GM12878 (cell line): ENCODE data around the gene ALG12. TPM values are rescaled to one million over a fixed set of nuclear protein-coding genes. Genes with fewer than 3 reads are reported as not detected.

Experiments
- BHLHE40 ChIP-seq, 2 experiments: fragments of 450-650 bp in 1 of 2; IDR thresholded peaks; 2 replicates each; pipeline ENCODE4 v1.6.1; 2011 to 2017; ENCODE audit warnings: low read depth in 2 of 2, borderline replicate concordance in 1 of 2, improper control_type of control experiment in 1 of 2, low read length in 1 of 2, mild to moderate bottlenecking in 1 of 2
- DPF2 ChIP-seq: fragments of 450-650 bp; IDR thresholded peaks from 2 replicates; pipeline ENCODE4 v1.6.1; 2017; ENCODE audit warnings: mild to moderate bottlenecking
- HCFC1 ChIP-seq: fragments of 150-350 bp; IDR thresholded peaks from 2 replicates; pipeline ENCODE4 v1.6.1; 2014; ENCODE audit warnings: low read length
- LARP7 ChIP-seq: fragments of 450-650 bp; IDR thresholded peaks from 2 replicates; pipeline ENCODE4 v1.6.1; 2017; ENCODE audit warnings: mild to moderate bottlenecking
- MXI1 ChIP-seq: fragments of 150-350 bp; IDR thresholded peaks from 2 replicates; pipeline ENCODE4 v1.6.1; 2011; ENCODE audit warnings: low read depth, mild to moderate bottlenecking, inconsistent platforms, low read length, improper control_type of control experiment
- NRF1 ChIP-seq: conservative IDR thresholded peaks from 2 replicates; pipeline ENCODE4 v1.6.1; 2011; ENCODE audit warnings: mild to moderate bottlenecking, low read depth, low read length, improper control_type of control experiment
- POLR2A ChIP-seq: IDR thresholded peaks from 2 replicates; pipeline ENCODE4 v1.6.1; 2011; ENCODE audit warnings: low read depth, mild to moderate bottlenecking, low read length
- POLR2AphosphoS5 ChIP-seq: IDR thresholded peaks from 2 replicates; pipeline ENCODE4 v1.6.1; 2011; ENCODE audit warnings: mild to moderate bottlenecking, low read length, inconsistent platforms
- RELA ChIP-seq: fragments of 450-650 bp; IDR thresholded peaks from 2 replicates; pipeline ENCODE4 v1.8.0; 2014; ENCODE audit warnings: borderline replicate concordance; ENCODE audit not compliant: partially characterized antibody
- SMAD5 ChIP-seq: IDR thresholded peaks from 2 replicates; pipeline ENCODE4 v1.6.1; 2016; ENCODE audit warnings: antibody characterized with exemption, low read depth
- SPI1 ChIP-seq: IDR thresholded peaks from 2 replicates; pipeline ENCODE4 v1.6.1; 2011; ENCODE audit warnings: low read depth, mild to moderate bottlenecking, low read length, moderate library complexity, borderline replicate concordance; ENCODE audit not compliant: insufficient read depth
- TARDBP ChIP-seq: IDR thresholded peaks from 2 replicates; pipeline ENCODE4 v1.6.1; 2016; ENCODE audit warnings: borderline replicate concordance
- TCF7 ChIP-seq: IDR thresholded peaks from 2 replicates; pipeline ENCODE4 v1.6.1; 2014; ENCODE audit warnings: antibody characterized with exemption, borderline replicate concordance
- polyA plus RNA-seq, 11 experiments: library from polyadenylated mRNA; depleted of rRNA in 4 of 11; unstranded in 6 of 11; stranded (reverse) in 5 of 11; fragments of >200 nt; fragmentation: Nextera tagmentation in 4 of 11; fragmentation: Illumina TruSeq in 1 of 11; extraction: Ambion mirVana in 4 of 11; extraction: Trizol in 1 of 11; gene quantifications; 1 replicate in 1 of 11; 2 replicates in 10 of 11; pipeline versions ENCODE4 v1.2.1 to v1.2.3, GENCODE V29; 2011 to 2016; ENCODE audit warnings: inconsistent platforms in 2 of 11, missing spikeins in 2 of 11, low read depth in 1 of 11
- total RNA-seq, 4 experiments: library from RNA; depleted of rRNA in 3 of 4; stranded (reverse); fragments of >200 nt in 3 of 4; fragmentation: Illumina TruSeq in 1 of 4; extraction: Trizol in 1 of 4; gene quantifications; 2 replicates each; pipeline versions ENCODE4 v1.2.1 to v1.2.3, GENCODE V29; 2013 to 2021
- TF ChIP-seq, protein P1 (sequence below): IDR thresholded peaks from 2 replicates; pipeline ENCODE4 v1.6.1; 2012; ENCODE audit warnings: low read depth, low read length, improper control_type of control experiment
- TF ChIP-seq, protein P2 (sequence below): IDR thresholded peaks from 2 replicates; pipeline ENCODE4 v1.6.1; 2012; ENCODE audit warnings: low read depth, low read length, improper control_type of control experiment
- TF ChIP-seq, protein P3 (sequence below): IDR thresholded peaks from 2 replicates; pipeline ENCODE4 v1.6.1; 2012; ENCODE audit warnings: mild to moderate bottlenecking, low read depth, low read length
- TF ChIP-seq, protein P4 (sequence below): IDR thresholded peaks from 2 replicates; pipeline ENCODE4 v1.6.1; 2011; ENCODE audit warnings: low read depth, low read length, improper control_type of control experiment, borderline replicate concordance
- TF ChIP-seq, protein P5 (sequence below): fragments of 450-650 bp; conservative IDR thresholded peaks from 2 replicates; pipeline ENCODE4 v1.6.1; 2017; ENCODE audit warnings: mild to moderate bottlenecking, moderate library complexity
- TF ChIP-seq, protein P6 (sequence below): fragments of 150-350 bp; IDR thresholded peaks from 2 replicates; pipeline ENCODE4 v1.6.1; 2016; ENCODE audit warnings: low read depth, low read length

The ALG12 gene
- total and polyA plus RNA-seq, 10 of the 15 experiments (the other 5 are each of a cell fraction or from before 2014, with no cell fraction given), result 0.22 to 23.4 (median 6.6) TPM

DNA sequence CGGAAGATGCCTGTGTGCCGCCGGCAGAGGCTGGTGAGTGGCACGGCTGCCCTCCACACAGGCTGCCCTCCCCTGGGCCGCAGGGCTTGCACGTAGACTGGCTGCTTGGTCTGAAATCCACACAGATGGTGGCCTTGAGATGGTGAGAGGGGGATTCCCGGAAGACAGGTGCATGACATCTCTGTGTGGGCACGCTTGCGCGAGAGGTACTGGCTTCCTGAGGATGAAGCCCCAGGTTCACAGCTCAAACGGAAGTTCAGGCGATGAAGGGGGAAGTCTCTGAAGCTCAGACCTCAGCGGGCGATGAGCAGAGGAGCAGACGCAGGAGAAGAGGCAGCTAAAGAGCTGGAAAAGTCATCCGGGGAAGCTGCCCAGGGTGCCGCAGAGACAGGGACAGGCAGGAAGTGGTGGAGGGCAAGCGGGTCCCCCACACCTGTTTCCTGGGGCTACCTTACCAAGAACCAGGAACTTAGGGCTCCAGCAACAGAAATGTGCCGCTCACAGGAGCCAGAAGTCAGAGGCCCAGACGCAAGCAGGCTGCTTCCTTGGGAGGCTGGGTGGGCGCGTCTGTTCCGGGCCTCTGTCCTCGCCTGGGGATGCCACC is 7.4 kb upstream of the ALG12 start (continued):
- TF ChIP-seq, protein P1, sequence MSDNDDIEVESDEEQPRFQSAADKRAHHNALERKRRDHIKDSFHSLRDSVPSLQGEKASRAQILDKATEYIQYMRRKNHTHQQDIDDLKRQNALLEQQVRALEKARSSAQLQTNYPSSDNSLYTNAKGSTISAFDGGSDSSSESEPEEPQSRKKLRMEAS, result peak; percentile 39; the same call in 1 of the 2 replicates
- no peak for TF ChIP-seq HCFC1
- TF ChIP-seq, protein P2, sequence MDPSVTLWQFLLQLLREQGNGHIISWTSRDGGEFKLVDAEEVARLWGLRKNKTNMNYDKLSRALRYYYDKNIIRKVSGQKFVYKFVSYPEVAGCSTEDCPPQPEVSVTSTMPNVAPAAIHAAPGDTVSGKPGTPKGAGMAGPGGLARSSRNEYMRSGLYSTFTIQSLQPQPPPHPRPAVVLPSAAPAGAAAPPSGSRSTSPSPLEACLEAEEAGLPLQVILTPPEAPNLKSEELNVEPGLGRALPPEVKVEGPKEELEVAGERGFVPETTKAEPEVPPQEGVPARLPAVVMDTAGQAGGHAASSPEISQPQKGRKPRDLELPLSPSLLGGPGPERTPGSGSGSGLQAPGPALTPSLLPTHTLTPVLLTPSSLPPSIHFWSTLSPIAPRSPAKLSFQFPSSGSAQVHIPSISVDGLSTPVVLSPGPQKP, result no peak
- TF ChIP-seq TCF7, result no peak
- TF ChIP-seq, protein P3, sequence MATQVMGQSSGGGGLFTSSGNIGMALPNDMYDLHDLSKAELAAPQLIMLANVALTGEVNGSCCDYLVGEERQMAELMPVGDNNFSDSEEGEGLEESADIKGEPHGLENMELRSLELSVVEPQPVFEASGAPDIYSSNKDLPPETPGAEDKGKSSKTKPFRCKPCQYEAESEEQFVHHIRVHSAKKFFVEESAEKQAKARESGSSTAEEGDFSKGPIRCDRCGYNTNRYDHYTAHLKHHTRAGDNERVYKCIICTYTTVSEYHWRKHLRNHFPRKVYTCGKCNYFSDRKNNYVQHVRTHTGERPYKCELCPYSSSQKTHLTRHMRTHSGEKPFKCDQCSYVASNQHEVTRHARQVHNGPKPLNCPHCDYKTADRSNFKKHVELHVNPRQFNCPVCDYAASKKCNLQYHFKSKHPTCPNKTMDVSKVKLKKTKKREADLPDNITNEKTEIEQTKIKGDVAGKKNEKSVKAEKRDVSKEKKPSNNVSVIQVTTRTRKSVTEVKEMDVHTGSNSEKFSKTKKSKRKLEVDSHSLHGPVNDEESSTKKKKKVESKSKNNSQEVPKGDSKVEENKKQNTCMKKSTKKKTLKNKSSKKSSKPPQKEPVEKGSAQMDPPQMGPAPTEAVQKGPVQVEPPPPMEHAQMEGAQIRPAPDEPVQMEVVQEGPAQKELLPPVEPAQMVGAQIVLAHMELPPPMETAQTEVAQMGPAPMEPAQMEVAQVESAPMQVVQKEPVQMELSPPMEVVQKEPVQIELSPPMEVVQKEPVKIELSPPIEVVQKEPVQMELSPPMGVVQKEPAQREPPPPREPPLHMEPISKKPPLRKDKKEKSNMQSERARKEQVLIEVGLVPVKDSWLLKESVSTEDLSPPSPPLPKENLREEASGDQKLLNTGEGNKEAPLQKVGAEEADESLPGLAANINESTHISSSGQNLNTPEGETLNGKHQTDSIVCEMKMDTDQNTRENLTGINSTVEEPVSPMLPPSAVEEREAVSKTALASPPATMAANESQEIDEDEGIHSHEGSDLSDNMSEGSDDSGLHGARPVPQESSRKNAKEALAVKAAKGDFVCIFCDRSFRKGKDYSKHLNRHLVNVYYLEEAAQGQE, result no peak
- peak; percentile 48; the same call in 1 of the 2 replicates for TF ChIP-seq SMAD5
- TF ChIP-seq TARDBP, result no peak
- TF ChIP-seq DPF2, result 0 out of 2 replicates have a peak, but pooled peaks have one; percentile 41
- TF ChIP-seq, protein P4, sequence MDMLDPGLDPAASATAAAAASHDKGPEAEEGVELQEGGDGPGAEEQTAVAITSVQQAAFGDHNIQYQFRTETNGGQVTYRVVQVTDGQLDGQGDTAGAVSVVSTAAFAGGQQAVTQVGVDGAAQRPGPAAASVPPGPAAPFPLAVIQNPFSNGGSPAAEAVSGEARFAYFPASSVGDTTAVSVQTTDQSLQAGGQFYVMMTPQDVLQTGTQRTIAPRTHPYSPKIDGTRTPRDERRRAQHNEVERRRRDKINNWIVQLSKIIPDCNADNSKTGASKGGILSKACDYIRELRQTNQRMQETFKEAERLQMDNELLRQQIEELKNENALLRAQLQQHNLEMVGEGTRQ, result no peak
- TF ChIP-seq, protein P5, sequence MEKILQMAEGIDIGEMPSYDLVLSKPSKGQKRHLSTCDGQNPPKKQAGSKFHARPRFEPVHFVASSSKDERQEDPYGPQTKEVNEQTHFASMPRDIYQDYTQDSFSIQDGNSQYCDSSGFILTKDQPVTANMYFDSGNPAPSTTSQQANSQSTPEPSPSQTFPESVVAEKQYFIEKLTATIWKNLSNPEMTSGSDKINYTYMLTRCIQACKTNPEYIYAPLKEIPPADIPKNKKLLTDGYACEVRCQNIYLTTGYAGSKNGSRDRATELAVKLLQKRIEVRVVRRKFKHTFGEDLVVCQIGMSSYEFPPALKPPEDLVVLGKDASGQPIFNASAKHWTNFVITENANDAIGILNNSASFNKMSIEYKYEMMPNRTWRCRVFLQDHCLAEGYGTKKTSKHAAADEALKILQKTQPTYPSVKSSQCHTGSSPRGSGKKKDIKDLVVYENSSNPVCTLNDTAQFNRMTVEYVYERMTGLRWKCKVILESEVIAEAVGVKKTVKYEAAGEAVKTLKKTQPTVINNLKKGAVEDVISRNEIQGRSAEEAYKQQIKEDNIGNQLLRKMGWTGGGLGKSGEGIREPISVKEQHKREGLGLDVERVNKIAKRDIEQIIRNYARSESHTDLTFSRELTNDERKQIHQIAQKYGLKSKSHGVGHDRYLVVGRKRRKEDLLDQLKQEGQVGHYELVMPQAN, result no peak
- TF ChIP-seq NRF1, result no peak; the same call in 1 of the 2 replicates
- TF ChIP-seq, protein P6, sequence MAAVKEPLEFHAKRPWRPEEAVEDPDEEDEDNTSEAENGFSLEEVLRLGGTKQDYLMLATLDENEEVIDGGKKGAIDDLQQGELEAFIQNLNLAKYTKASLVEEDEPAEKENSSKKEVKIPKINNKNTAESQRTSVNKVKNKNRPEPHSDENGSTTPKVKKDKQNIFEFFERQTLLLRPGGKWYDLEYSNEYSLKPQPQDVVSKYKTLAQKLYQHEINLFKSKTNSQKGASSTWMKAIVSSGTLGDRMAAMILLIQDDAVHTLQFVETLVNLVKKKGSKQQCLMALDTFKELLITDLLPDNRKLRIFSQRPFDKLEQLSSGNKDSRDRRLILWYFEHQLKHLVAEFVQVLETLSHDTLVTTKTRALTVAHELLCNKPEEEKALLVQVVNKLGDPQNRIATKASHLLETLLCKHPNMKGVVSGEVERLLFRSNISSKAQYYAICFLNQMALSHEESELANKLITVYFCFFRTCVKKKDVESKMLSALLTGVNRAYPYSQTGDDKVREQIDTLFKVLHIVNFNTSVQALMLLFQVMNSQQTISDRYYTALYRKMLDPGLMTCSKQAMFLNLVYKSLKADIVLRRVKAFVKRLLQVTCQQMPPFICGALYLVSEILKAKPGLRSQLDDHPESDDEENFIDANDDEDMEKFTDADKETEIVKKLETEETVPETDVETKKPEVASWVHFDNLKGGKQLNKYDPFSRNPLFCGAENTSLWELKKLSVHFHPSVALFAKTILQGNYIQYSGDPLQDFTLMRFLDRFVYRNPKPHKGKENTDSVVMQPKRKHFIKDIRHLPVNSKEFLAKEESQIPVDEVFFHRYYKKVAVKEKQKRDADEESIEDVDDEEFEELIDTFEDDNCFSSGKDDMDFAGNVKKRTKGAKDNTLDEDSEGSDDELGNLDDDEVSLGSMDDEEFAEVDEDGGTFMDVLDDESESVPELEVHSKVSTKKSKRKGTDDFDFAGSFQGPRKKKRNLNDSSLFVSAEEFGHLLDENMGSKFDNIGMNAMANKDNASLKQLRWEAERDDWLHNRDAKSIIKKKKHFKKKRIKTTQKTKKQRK, result no peak
- peak; percentile 24 for TF ChIP-seq RELA
- peak; percentile 32 to 58; a peak in 2 of 4 replicates for TF ChIP-seq BHLHE40 (IDR thresholded peaks at IDR 0.05; ENCODE audit: borderline replicate concordance in 1 of 2, low read depth in 2 of 2, low read length in 1 of 2)
- TF ChIP-seq POLR2AphosphoS5, result peak; percentile 83; the same call in 1 of the 2 replicates
- TF ChIP-seq LARP7, result no peak
- peak; percentile 12; the same call in 1 of the 2 replicates for TF ChIP-seq SPI1
- TF ChIP-seq MXI1, result no peak
- TF ChIP-seq POLR2A, result peak; percentile 85
